H1 (cell line): ENCODE measurements around the gene ING5. TPM values are rescaled to one million over a fixed set of nuclear protein-coding genes. Genes with fewer than 3 reads are reported as not detected.
A peak's percentile ranks its signal among the peaks of the same experiment; 100 is the strongest.

Experiments
- CTCF ChIA-PET: fragments of 300-600 bp; sonication (Branson Sonifier 250); formaldehyde crosslinking; loops from one replicate; lab custom pipeline; 2021; ENCODE audit not compliant: partially characterized antibody; lab: Charles Lee
- POLR2A ChIA-PET: fragments of 300-600 bp; sonication (Branson Sonifier 250); formaldehyde crosslinking; loops from one replicate; lab custom pipeline; 2021; ENCODE audit warnings: inconsistent platforms; ENCODE audit not compliant: partially characterized antibody; lab: Charles Lee
- DNase-seq, 2 experiments: peaks; one replicate each; pipeline versions ENCODE4 v3.0.0 to v3.0.0-alpha.2; 2010 to 2022; ENCODE audit warnings: low spot score in 2 of 2, low read depth in 1 of 2, mixed read lengths in 1 of 2
- FAIRE-seq: peaks from 2 replicates; lab custom pipeline; 2011; peaks lifted over from hg19 to GRCh38; lab: Jason Lieb, UNC
- H2AFZ ChIP-seq: 2 replicates; pipeline ENCODE4 v1.8.1; 2012; ENCODE audit warnings: low read length, inconsistent platforms
- H2AK5ac ChIP-seq: 2 replicates; pipeline ENCODE4 v1.6.1; 2013; ENCODE audit warnings: low read depth, low read length
- H2BK120ac ChIP-seq: replicated peaks from 2 replicates; pipeline ENCODE3; 2013; ENCODE audit warnings: low read depth, low read length, inconsistent platforms
- H2BK12ac ChIP-seq: 2 replicates; pipeline ENCODE4 v1.6.1; 2013; ENCODE audit warnings: low read depth, low read length
- H2BK15ac ChIP-seq: 2 replicates; pipeline ENCODE4 v1.6.1; 2013; ENCODE audit warnings: low read length
- H2BK20ac ChIP-seq: 2 replicates; pipeline ENCODE4 v1.6.1; 2013; ENCODE audit warnings: low read length
- H2BK5ac ChIP-seq: 2 replicates; pipeline ENCODE4 v1.6.1; 2013; ENCODE audit warnings: low read depth, low read length
- H3K14ac ChIP-seq: 2 replicates; pipeline ENCODE4 v1.6.1; 2013; ENCODE audit warnings: inconsistent platforms; ENCODE audit not compliant: insufficient read length
- H3K18ac ChIP-seq: 2 replicates; pipeline ENCODE4 v1.6.1; 2013; ENCODE audit warnings: low read length; ENCODE audit errors: extremely low read depth
- H3K23ac ChIP-seq: 2 replicates; pipeline ENCODE4 v1.6.1; 2013; ENCODE audit warnings: inconsistent platforms; ENCODE audit not compliant: insufficient read length
- H3K23me2 ChIP-seq: 2 replicates; pipeline ENCODE4 v1.6.1; 2013; ENCODE audit warnings: low read depth, low read length
- H3K27ac ChIP-seq: 2 replicates; pipeline ENCODE4 v1.6.1; 2011; ENCODE audit warnings: low read depth, low read length, inconsistent platforms
- H3K27me3 ChIP-seq, 4 experiments: replicated peaks in 1 of 4; 1 replicate in 1 of 4; 2 replicates in 3 of 4; pipeline versions ENCODE4 v1.6.1 to v1.8.1; 2011 to 2013; ENCODE audit warnings: low read length in 3 of 4, mild to moderate bottlenecking in 3 of 4, inconsistent platforms in 2 of 4, mixed read lengths in 2 of 4, moderate library complexity in 1 of 4; ENCODE audit not compliant: control insufficient read depth in 3 of 4, insufficient read depth in 3 of 4; ENCODE audit errors: extremely low read depth in 1 of 4
- H3K36me3 ChIP-seq, 4 experiments: 2 replicates each; pipeline versions ENCODE4 v1.6.1 to v1.8.1; 2011 to 2013; ENCODE audit warnings: mild to moderate bottlenecking in 4 of 4, low read length in 3 of 4, moderate library complexity in 2 of 4, control low read depth in 1 of 4, inconsistent platforms in 1 of 4; ENCODE audit not compliant: insufficient read depth in 4 of 4, control insufficient read depth in 2 of 4
- H3K4ac ChIP-seq: replicated peaks from 2 replicates; pipeline ENCODE3; 2013; ENCODE audit warnings: low read length, low read depth, mixed read lengths, inconsistent platforms; ENCODE audit not compliant: insufficient read length
- H3K4me1 ChIP-seq, 4 experiments: replicated peaks in 1 of 4; 1 replicate in 1 of 4; 2 replicates in 3 of 4; pipeline versions ENCODE4 v1.6.1 to v1.8.1; 2011 to 2013; ENCODE audit warnings: low read length in 3 of 4, inconsistent platforms in 2 of 4, mixed read lengths in 1 of 4; ENCODE audit not compliant: insufficient read depth in 4 of 4, control insufficient read depth in 3 of 4
- H3K4me2 ChIP-seq, 2 experiments: 2 replicates each; pipeline versions ENCODE4 v1.6.1 to v1.8.1; 2011 to 2013; ENCODE audit warnings: low read depth in 2 of 2, low read length in 2 of 2, control low read depth in 1 of 2, inconsistent platforms in 1 of 2, mild to moderate bottlenecking in 1 of 2; ENCODE audit not compliant: insufficient read depth in 1 of 2
- H3K4me3 ChIP-seq, 4 experiments: fragments of 200-600, 300-600 bp in 1 of 4; sonication (generic), shearing (Covaris generic), sonication (Bioruptor Twin) in 1 of 4; 2 replicates each; pipeline versions ENCODE4 v1.5.1 to v1.8.1; 2011 to 2016; ENCODE audit warnings: low read length in 4 of 4, low read depth in 3 of 4, control low read depth in 2 of 4, inconsistent platforms in 2 of 4, mild to moderate bottlenecking in 2 of 4, mixed read lengths in 1 of 4, moderate library complexity in 1 of 4; ENCODE audit not compliant: insufficient read depth in 2 of 4; ENCODE audit errors: extremely low read depth in 1 of 4
- H3K56ac ChIP-seq: replicated peaks from 2 replicates; pipeline ENCODE3; 2013; ENCODE audit warnings: low read depth, mild to moderate bottlenecking, mixed read lengths, low read length, inconsistent platforms; ENCODE audit not compliant: insufficient read length
- H3K79me1 ChIP-seq: 2 replicates; pipeline ENCODE4 v1.6.1; 2013; ENCODE audit warnings: low read depth, low read length, control low read depth
- H3K79me2 ChIP-seq, 2 experiments: 2 replicates each; pipeline versions ENCODE4 v1.6.1 to v1.8.1; 2012 to 2013; ENCODE audit warnings: low read length in 2 of 2, mild to moderate bottlenecking in 2 of 2, inconsistent platforms in 1 of 2; ENCODE audit not compliant: insufficient read depth in 2 of 2, control insufficient read depth in 1 of 2
- H3K9ac ChIP-seq, 4 experiments: replicated peaks in 1 of 4; 1 replicate in 1 of 4; 2 replicates in 3 of 4; pipeline versions ENCODE4 v1.6.1 to v1.8.1; 2011 to 2013; ENCODE audit warnings: low read depth in 3 of 4, low read length in 3 of 4, control low read depth in 2 of 4, mild to moderate bottlenecking in 2 of 4, moderate library complexity in 2 of 4, inconsistent platforms in 1 of 4; ENCODE audit errors: extremely low read depth in 1 of 4
- H3K9me3 ChIP-seq, 2 experiments: 2 replicates each; pipeline versions ENCODE4 v1.6.1 to v1.8.1; 2012 to 2013; ENCODE audit warnings: mild to moderate bottlenecking in 2 of 2, moderate library complexity in 2 of 2, control low read depth in 1 of 2, inconsistent platforms in 1 of 2, low read depth in 1 of 2, low read length in 1 of 2, mixed read lengths in 1 of 2; ENCODE audit not compliant: insufficient read depth in 2 of 2
- H4K20me1 ChIP-seq, 2 experiments: replicated peaks in 1 of 2; 2 replicates each; pipeline versions ENCODE3 to v1.8.1; 2011 to 2013; ENCODE audit warnings: inconsistent platforms in 2 of 2, low read length in 2 of 2, mild to moderate bottlenecking in 1 of 2; ENCODE audit not compliant: insufficient read depth in 2 of 2, control insufficient read depth in 1 of 2
- H4K5ac ChIP-seq: 2 replicates; pipeline ENCODE4 v1.6.1; 2013; ENCODE audit warnings: low read length, low read depth, mixed read lengths, inconsistent platforms; ENCODE audit not compliant: insufficient read length
- H4K8ac ChIP-seq: 2 replicates; pipeline ENCODE4 v1.8.0; 2013; ENCODE audit warnings: mild to moderate bottlenecking, moderate library complexity, low read length, inconsistent platforms; ENCODE audit not compliant: insufficient read depth; ENCODE audit errors: extremely low read depth
- H4K91ac ChIP-seq: replicated peaks from 2 replicates; pipeline ENCODE3; 2013; ENCODE audit warnings: low read length, mixed read lengths, inconsistent platforms; ENCODE audit not compliant: insufficient read length
- ASH2L ChIP-seq: fragments of 200-600, 300-600 bp; sonication (generic); IDR thresholded peaks from one replicate; pipeline ENCODE4 v1.7.1; 2017; ENCODE audit warnings: low read length
- CBX5 ChIP-seq: fragments of 300-800, 300-1000 bp; sonication (generic); IDR thresholded peaks from 2 replicates; pipeline ENCODE4 v1.7.1; 2016; ENCODE audit warnings: antibody characterized with exemption, low read length, low read depth
- CHD1 ChIP-seq: IDR thresholded peaks from 2 replicates; pipeline ENCODE4 v1.6.1; 2012; ENCODE audit warnings: low read depth, low read length, improper control_type of control experiment
- CREB1 ChIP-seq: IDR thresholded peaks from 2 replicates; pipeline ENCODE4 v1.6.1; 2012; ENCODE audit warnings: inconsistent platforms
- RNF2 ChIP-seq: fragments of 200-900, 300-1000 bp; sonication (generic); IDR thresholded peaks from 2 replicates; pipeline ENCODE4 v1.7.1; 2016; ENCODE audit warnings: borderline replicate concordance, low read depth, mild to moderate bottlenecking, antibody characterized with exemption, low read length; ENCODE audit not compliant: poor library complexity, severe bottlenecking; ENCODE audit errors: missing control alignments
- SIN3A ChIP-seq, 2 experiments: IDR thresholded peaks in 1 of 2; conservative IDR thresholded peaks in 1 of 2; 2 replicates each; pipeline ENCODE4 v1.6.1; 2011 to 2012; ENCODE audit warnings: low read length in 2 of 2, improper control_type of control experiment in 1 of 2, low read depth in 1 of 2, mild to moderate bottlenecking in 1 of 2
- SIRT6 ChIP-seq: IDR thresholded peaks from one replicate; pipeline ENCODE4 v1.7.1; 2012; ENCODE audit warnings: low read length, inconsistent platforms
- SP4 ChIP-seq: IDR thresholded peaks from 2 replicates; pipeline ENCODE4 v1.6.1; 2012; ENCODE audit warnings: low read length, inconsistent platforms
- TCF12 ChIP-seq: IDR thresholded peaks from 2 replicates; pipeline ENCODE4 v1.6.1; 2011; ENCODE audit warnings: low read depth, mild to moderate bottlenecking, low read length
- TEAD4 ChIP-seq: IDR thresholded peaks from 2 replicates; pipeline ENCODE4 v1.6.1; 2012; ENCODE audit warnings: low read depth, low read length, inconsistent platforms, mixed read lengths
- USF2 ChIP-seq: IDR thresholded peaks from 2 replicates; pipeline ENCODE4 v1.6.1; 2011; ENCODE audit warnings: low read length, improper control_type of control experiment
- WGBS, 2 experiments: shearing (Covaris generic) in 1 of 2; methylation state at CpG; one replicate each; pipeline versions ENCODE4 v1.1.6 to v1.1.7; 2013 to 2015; ENCODE audit warnings: low lambda C conversion rate in 2 of 2, mixed read lengths in 2 of 2, inconsistent platforms in 1 of 2, low coverage in 1 of 2, missing lambda C conversion rate in 1 of 2; ENCODE audit not compliant: insufficient replicate concordance in 2 of 2, insufficient coverage in 1 of 2, insufficient read length in 1 of 2; ENCODE audit errors: extremely low coverage in 1 of 2, missing lambda C conversion rate in 1 of 2; 5-methylcytosine and 5-hydroxymethylcytosine counted together
- polyA plus RNA-seq, 7 experiments: library from polyadenylated mRNA; depleted of rRNA in 3 of 7; stranded (reverse) in 5 of 7; unstranded in 2 of 7; fragments of >200 nt in 5 of 7; fragments of 200-250 nt in 2 of 7; gene quantifications; 1 replicate in 5 of 7; 2 replicates in 1 of 7; 4 replicates in 1 of 7; pipeline versions ENCODE4 v1.2.1 to v1.2.3, GENCODE V29; 2011 to 2013; ENCODE audit warnings: missing spikeins in 2 of 7, mixed read lengths in 2 of 7
- total RNA-seq: library from RNA; stranded (reverse); fragmentation: NEBNext Ultra II Directional; extraction: Animal tissue kit (Norgen Biotek cat#: 25700); gene quantifications from 2 replicates; pipeline ENCODE4 v1.2.1, GENCODE V29; 2021

Gene ING5
- total and polyA plus RNA-seq, 2 of the 8 experiments (the other 6 are each of a cell fraction or from before 2014, with no cell fraction given), result 41.5 to 47.4 TPM

GRCh38 chr2:241743620-241744019, 41.8 kb downstream of the ING5 start:
- no peak overlapping the region for H3K14ac ChIP-seq
- no peak overlapping the region for H2BK12ac ChIP-seq
- no peak overlapping the region for H3K4ac ChIP-seq
- POLR2A ChIA-PET, result interaction anchor here (0.8 to 1.0 kb wide), 2 partner anchors 9 to 41 kb away, joined by 3 read pairs; partner anchors contain the start of gene D2HGDH
- FAIRE-seq (no peak), DNase-seq (no peak)
- H3K9ac ChIP-seq, result no peak overlapping the region
- H3K27me3 ChIP-seq, result no peaks in the 10 kb centered on the region
- no peak overlapping the region for H3K4me2 ChIP-seq
- no peaks in the 10 kb centered on the region for H3K23me2 ChIP-seq
- H3K18ac ChIP-seq, result no peak overlapping the region
- H2AFZ ChIP-seq, result no peak overlapping the region
- peak overlapping the region; percentile 25; the same call in 1 of the 2 replicates for H4K8ac ChIP-seq
- no peak overlapping the region for H2BK120ac ChIP-seq
- no peak overlapping the region for H2BK20ac ChIP-seq
- no peaks in the 10 kb centered on the region for H3K9me3 ChIP-seq
- H3K56ac ChIP-seq, result no peak overlapping the region
- H2AK5ac ChIP-seq, result no peak overlapping the region
- no peak overlapping the region for H2BK5ac ChIP-seq
- no peaks in the 10 kb centered on the region for H3K4me1 ChIP-seq
- H3K4me3 ChIP-seq, result no peak overlapping the region
- 87% methylated on average over 16 of the region's 16 CpGs; no CpG with 5 or more reads in 1 of the 2 experiments for WGBS, 2 experiments
- CTCF ChIA-PET, result interaction anchor here (0.7 to 0.9 kb wide), 3 partner anchors 11 to 135 kb away, joined by 3 to 4 read pairs (median 3); no protein-coding TSS in a partner anchor
- no peak overlapping the region for H2BK15ac ChIP-seq
- no peak overlapping the region for H3K23ac ChIP-seq
- H3K36me3 ChIP-seq, result peaks cover 0 to 4% (median 0%) of the 10 kb centered on the region in 4 experiments; a peak in 2 of 8 replicates
- peaks cover 0 to 1% of the 10 kb centered on the region in 2 experiments for H4K20me1 ChIP-seq
- H4K91ac ChIP-seq, result no peak overlapping the region
- no peaks in the 10 kb centered on the region for H3K79me2 ChIP-seq
- no peak for TF ChIP-seq USF2
- no peak for TF ChIP-seq SIRT6
- no peak for TF ChIP-seq TCF12
- TF ChIP-seq CHD1, result no peak
- TF ChIP-seq CREB1, result no peak
- no peak for TF ChIP-seq RNF2
- no peak for TF ChIP-seq TEAD4
- TF ChIP-seq CBX5, result no peak
- no peak for TF ChIP-seq SP4
- TF ChIP-seq SIN3A (conservative IDR thresholded peaks at IDR 0.05 in 1 of 2, IDR thresholded peaks at IDR 0.05 in 1 of 2; ENCODE audit: low read depth in 1 of 2, low read length in 2 of 2), result no peak
- TF ChIP-seq ASH2L, result no peak
- TF ChIP-seq, all 59 proteins: peak for 0
- H3K27ac ChIP-seq, result no peak overlapping the region
- H3K79me1 ChIP-seq, result no peaks in the 10 kb centered on the region; the same call in 1 of the 2 replicates
- H4K5ac ChIP-seq, result no peak overlapping the region
